Neuron (in vitro differentiated cells): ENCODE results near the gene CCDC183.
"Not testable (repeated sequence)": the region's sequence is repeated elsewhere in the genome, so short reads cannot be mapped to it uniquely, and the experiment has no call there.

ENCODE experiments used
- H2AFZ ChIP-seq: one replicate; pipeline ENCODE4 v1.6.1; 2013; ENCODE audit warnings: low read depth, mild to moderate bottlenecking, inconsistent platforms, low read length, moderate library complexity
- H3K27me3 ChIP-seq: one replicate; pipeline ENCODE4 v1.6.1; 2013; ENCODE audit warnings: low read length; ENCODE audit not compliant: insufficient read depth
- H3K36me3 ChIP-seq: one replicate; pipeline ENCODE4 v1.6.1; 2013; ENCODE audit warnings: low read length; ENCODE audit not compliant: insufficient read depth
- H3K4me1 ChIP-seq: one replicate; pipeline ENCODE4 v1.6.1; 2013; ENCODE audit warnings: low read length; ENCODE audit not compliant: insufficient read depth
- H3K4me3 ChIP-seq: 2 replicates; pipeline ENCODE4 v1.5.1; 2013; ENCODE audit warnings: mild to moderate bottlenecking, low read length, moderate library complexity
- H3K9me3 ChIP-seq: one replicate; pipeline ENCODE4 v1.6.1; 2013; ENCODE audit warnings: low read length

The CCDC183 gene

DNA sequence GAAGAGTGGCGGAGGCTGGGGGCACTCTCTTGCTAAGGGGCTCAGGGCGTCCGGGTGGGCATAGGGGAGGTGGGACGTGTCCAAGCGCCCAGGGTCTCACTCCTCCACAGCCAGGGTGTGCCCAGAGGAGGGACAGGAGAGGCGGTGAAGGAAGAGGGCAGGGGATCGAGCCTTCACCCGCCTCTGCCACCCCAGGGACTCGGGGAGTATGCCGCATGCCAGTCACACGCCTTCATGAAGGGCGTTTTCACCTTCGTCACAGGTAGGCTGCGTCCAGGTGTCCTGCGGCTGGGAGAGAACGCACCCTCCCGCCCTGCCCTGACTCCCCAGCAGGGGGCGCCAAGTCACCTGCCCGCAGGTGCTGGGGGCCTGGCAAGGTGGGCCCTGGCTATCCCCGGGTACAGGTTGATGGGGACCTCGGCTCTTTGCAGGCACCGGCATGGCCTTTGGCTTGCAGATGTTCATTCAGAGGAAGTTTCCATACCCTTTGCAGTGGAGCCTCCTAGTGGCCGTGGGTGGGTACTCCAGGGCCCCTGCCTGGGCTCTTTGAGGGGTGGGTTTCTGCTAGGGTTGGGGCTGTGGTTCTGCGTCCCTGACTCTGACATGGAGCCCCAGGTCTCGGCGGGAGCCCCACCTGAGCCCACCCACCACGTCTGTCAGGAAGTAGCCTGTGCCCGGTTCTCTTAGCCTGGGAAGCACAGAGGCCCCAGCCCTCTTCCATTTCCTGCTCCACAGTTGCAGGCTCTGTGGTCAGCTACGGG, 4.4 kb upstream of the CCDC183 start:
- Histone ChIP-seq H3K27me3 (no peaks in the 10 kb centered on the region), H3K4me1 (peaks cover 21% of the 10 kb centered on the region), H2AFZ (peak overlapping the region; percentile 31), H3K36me3 (peaks cover 13% of the 10 kb centered on the region), H3K9me3 (no peaks in the 10 kb centered on the region), H3K4me3 (peak overlapping the region; percentile 79)

- Histone ChIP-seq H3K36me3 (peaks cover 13% of the 10 kb centered on the region), H3K4me1 (peaks cover 27% of the 10 kb centered on the region), H2AFZ (no peak overlapping the region), H3K27me3 (no peaks in the 10 kb centered on the region), H3K9me3 (no peaks in the 10 kb centered on the region), H3K4me3 (no peak overlapping the region)
Measured at GRCh38 chr9:136792321-136793085, 3.6 kb upstream of the CCDC183 start.

- H3K4me3 ChIP-seq, result no peak overlapping the region
- H3K36me3 ChIP-seq, result peaks cover 13% of the 10 kb centered on the region
- H2AFZ ChIP-seq, result no peak overlapping the region
- no peaks in the 10 kb centered on the region for H3K9me3 ChIP-seq
- peaks cover 22% of the 10 kb centered on the region for H3K4me1 ChIP-seq
- no peaks in the 10 kb centered on the region for H3K27me3 ChIP-seq
Measured at GRCh38 chr9:136793086-136793946, 2.8 kb upstream of the CCDC183 start.

- H2AFZ ChIP-seq, result no peak overlapping the region
- H3K27me3 ChIP-seq, result no peaks in the 10 kb centered on the region
- peaks cover 13% of the 10 kb centered on the region for H3K36me3 ChIP-seq
- no peak overlapping the region for H3K4me3 ChIP-seq
- no peaks in the 10 kb centered on the region for H3K9me3 ChIP-seq
- peaks cover 22% of the 10 kb centered on the region for H3K4me1 ChIP-seq
Measured at GRCh38 chr9:136794281-136794999, 1.7 kb upstream of the CCDC183 start.

GRCh38 chr9:136795000-136795348, 1.2 kb upstream of the CCDC183 start:
- peaks cover 13% of the 10 kb centered on the region for H3K36me3 ChIP-seq
- no peak overlapping the region for H3K4me3 ChIP-seq
- H2AFZ ChIP-seq, result no peak overlapping the region
- no peaks in the 10 kb centered on the region for H3K27me3 ChIP-seq
- no peaks in the 10 kb centered on the region for H3K9me3 ChIP-seq
- H3K4me1 ChIP-seq, result peaks cover 26% of the 10 kb centered on the region

DNA sequence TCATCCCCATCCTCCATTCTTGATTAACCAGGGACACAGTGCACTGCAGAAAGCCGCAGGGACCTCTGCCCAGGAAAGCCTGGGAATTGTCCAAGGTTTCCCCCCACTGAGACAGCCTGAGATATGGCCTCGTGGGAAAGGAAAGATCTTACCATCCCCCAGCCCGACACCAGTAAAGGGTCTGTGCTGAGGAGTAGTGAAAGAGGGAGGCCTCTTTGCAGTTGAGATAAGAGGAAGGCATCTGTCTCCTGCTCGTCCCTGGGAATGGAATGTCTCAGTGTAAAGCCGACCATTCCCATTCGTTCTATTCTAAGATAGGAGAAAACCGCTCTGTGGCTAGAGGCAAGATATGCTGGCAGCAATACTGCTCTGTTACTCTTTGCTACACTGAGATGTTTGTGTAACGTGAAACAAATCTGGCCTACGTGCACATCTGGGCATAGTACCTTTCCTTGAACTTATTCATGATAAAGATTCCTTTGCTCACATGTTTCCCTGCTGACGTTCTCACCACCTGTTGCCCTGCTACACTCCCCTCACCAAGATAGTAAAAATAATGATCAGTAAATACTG, 723 bp downstream of the CCDC183 start:
- H2AFZ ChIP-seq, H3K9me3 ChIP-seq, H3K4me3 ChIP-seq, H3K27me3 ChIP-seq: not testable (repeated sequence)
- Histone ChIP-seq H3K4me1 (peaks cover 33% of the 10 kb centered on the region), H3K36me3 (peaks cover 13% of the 10 kb centered on the region)

DNA sequence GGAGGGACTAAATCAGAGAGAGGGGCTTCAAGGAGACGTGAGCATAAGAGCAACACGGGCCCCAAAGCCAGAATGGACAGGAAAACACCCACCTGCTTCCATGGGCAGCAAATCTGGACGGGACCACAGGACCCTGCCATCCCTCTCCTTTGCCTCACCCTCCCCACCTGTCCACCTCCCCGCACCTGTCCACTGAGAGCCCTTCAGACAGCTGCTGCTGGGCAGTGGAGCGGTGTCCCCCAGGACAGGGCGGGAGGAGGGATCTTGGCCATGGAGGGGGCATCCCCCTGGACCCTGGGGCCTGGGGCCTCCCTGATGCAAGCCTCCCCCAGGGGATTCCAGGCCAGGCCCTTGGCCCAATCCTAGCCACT, 2.6 kb downstream of the CCDC183 start:
- Histone ChIP-seq H3K4me3 (no peak overlapping the region), H3K4me1 (peaks cover 33% of the 10 kb centered on the region), H3K9me3 (no peaks in the 10 kb centered on the region), H2AFZ (no peak overlapping the region), H3K36me3 (peaks cover 2% of the 10 kb centered on the region), H3K27me3 (no peaks in the 10 kb centered on the region)

DNA sequence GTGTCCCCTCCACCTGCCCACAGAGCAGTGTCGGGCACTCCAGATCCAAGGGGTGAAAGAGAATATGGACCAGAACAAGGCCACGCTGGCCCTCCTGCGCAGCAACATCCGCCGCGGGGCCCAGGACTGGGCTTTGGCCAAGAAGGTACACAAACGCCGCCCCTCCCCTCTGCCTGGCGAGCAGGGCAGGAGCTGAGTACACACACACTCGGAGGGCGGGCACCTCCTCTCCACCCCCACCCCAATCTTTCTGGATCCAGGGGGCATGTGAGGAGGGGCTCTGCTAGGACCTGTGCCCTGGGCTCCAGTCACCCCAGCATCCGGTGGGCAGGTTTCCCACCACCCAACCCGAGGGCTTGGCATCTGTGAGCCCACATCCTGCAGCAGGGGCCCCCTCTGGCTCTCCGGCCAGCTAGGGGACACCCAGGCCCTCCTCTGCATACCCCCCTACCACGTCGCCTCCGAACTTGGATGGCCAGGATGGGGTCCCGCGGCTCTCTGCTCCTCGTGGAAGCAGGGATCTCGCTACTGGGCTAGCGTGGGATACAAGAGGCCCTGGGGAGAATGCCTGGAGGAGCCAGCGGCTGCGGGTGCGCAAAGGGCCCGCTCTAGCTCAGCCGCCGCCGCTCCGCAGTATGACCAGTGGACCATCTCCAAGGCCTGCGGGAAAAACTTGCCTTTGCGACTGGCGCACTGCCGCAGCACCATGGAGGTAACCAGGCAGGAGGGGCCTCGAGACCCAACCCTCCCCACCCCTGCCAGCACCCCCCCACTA, 3.1 kb downstream of the CCDC183 start:
- Histone ChIP-seq H3K36me3 (no peaks in the 10 kb centered on the region), H2AFZ (no peak overlapping the region), H3K4me3 (no peak overlapping the region)

DNA sequence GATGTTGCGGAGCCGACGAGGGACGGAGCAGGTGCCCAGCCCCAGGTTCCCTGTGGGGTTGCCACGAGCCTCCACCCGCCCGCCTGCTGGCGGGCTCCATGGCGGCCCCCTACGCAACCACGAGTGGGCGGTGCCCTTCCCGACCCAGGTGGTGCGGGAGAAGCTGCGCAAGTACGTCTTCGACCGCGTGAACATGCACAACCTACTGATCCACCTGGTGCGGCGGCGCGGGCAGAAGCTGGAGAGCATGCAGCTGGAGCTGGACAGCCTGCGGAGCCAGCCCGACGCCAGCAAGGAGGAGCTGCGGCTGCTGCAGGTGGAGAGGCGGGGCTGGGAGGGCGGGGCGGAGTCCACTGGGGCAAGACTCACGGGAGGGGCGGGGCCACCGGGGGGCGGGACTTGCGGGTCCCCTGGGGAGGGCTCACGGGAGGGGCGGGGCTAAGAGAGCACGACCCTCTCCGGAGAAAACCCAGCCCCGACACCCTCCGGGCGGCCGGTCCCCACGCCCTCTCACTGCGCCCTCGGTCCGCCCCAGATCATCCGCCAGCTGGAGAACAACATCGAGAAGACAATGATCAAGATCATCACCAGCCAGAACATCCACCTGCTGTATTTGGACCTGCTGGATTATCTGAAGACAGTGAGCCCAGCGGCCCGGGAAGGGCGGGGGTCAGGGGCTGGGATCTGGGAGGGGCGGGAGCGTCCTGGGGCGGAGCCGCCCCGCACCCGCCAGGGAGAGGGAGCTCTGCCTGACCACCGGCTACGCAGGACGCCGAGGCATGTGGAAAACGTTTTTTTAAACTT, 3.9 kb downstream of the CCDC183 start:
- H2AFZ ChIP-seq, result peak overlapping the region; percentile 15
- peaks cover 33% of the 10 kb centered on the region for H3K4me1 ChIP-seq
- H3K27me3 ChIP-seq, result no peaks in the 10 kb centered on the region
- peak overlapping the region; percentile 46 for H3K4me3 ChIP-seq
- peaks cover 4% of the 10 kb centered on the region for H3K36me3 ChIP-seq
- no peaks in the 10 kb centered on the region for H3K9me3 ChIP-seq

More for the DNA sequence above, 3.1 kb downstream of the CCDC183 start:
- Histone ChIP-seq H3K4me1 (peaks cover 33% of the 10 kb centered on the region), H3K27me3 (no peaks in the 10 kb centered on the region), H3K9me3 (no peaks in the 10 kb centered on the region)

DNA sequence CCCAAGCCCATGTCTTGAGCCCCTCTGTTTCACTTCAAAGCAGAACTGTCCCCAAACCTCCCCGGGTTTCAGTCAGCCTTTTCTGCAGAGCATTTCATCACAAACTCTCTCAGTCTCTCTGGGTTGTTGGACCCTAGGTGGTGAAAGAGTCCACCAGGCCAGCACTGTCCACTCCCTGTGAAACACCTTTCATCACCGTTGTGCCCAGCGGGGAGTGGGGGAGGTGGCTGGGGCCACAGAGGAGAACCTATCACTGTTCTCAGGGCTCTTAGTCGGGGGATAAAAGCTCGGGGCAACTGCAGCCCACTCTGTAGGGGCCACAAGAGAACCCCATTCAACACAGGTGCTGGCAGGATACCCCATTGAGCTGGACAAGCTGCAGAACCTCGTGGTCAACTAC, 6.2 kb downstream of the CCDC183 start:
- no peaks in the 10 kb centered on the region for H3K9me3 ChIP-seq
- no peak overlapping the region for H2AFZ ChIP-seq
- no peaks in the 10 kb centered on the region for H3K27me3 ChIP-seq
- peaks cover 27% of the 10 kb centered on the region for H3K4me1 ChIP-seq
- no peak overlapping the region for H3K4me3 ChIP-seq
- peaks cover 4% of the 10 kb centered on the region for H3K36me3 ChIP-seq

- H2AFZ ChIP-seq, H3K4me3 ChIP-seq, H3K9me3 ChIP-seq, H3K27me3 ChIP-seq, H3K36me3 ChIP-seq: not testable (repeated sequence)
- peaks cover 27% of the 10 kb centered on the region for H3K4me1 ChIP-seq
Measured at GRCh38 chr9:136803009-136803550, 6.9 kb downstream of the CCDC183 start.
